Keratinocyte (primary cell): Measurements from ENCODE around the gene GOLT1B. TPM values are rescaled to one million over a fixed set of nuclear protein-coding genes. Genes with fewer than 3 reads are reported as not detected.

Experiments used
- DNase-seq: peaks from one replicate; pipeline ENCODE4 v3.0.0-alpha.2; 2011; ENCODE audit warnings: low read depth, missing footprints, low spot score
- FAIRE-seq: peaks from 2 replicates; lab custom pipeline; 2011; peaks lifted over from hg19 to GRCh38; lab: Jason Lieb, UNC
- H2AFZ ChIP-seq: 2 replicates; pipeline ENCODE4 v1.6.0; 2012; ENCODE audit warnings: low read length, control low read depth, inconsistent platforms; ENCODE audit not compliant: control insufficient read depth
- H3K27ac ChIP-seq: 2 replicates; pipeline ENCODE4 v1.5.1; 2011; ENCODE audit warnings: low read length; ENCODE audit not compliant: control insufficient read depth, insufficient read depth
- H3K27me3 ChIP-seq: 3 replicates; pipeline ENCODE4 v1.6.0; 2011; ENCODE audit warnings: low read length; ENCODE audit not compliant: control insufficient read depth, insufficient read depth; ENCODE audit errors: extremely low read depth
- H3K36me3 ChIP-seq, 2 experiments: 2 replicates in 1 of 2; 3 replicates in 1 of 2; pipeline ENCODE4 v1.5.1; 2011; ENCODE audit warnings: low read length in 2 of 2, mild to moderate bottlenecking in 1 of 2; ENCODE audit not compliant: control insufficient read depth in 2 of 2, insufficient read depth in 2 of 2; ENCODE audit errors: extremely low read depth in 1 of 2
- H3K4me1 ChIP-seq: 3 replicates; pipeline ENCODE4 v1.5.1; 2011; ENCODE audit warnings: low read length; ENCODE audit not compliant: control insufficient read depth, insufficient read depth; ENCODE audit errors: extremely low read depth
- H3K4me2 ChIP-seq: 3 replicates; pipeline ENCODE4 v1.6.0; 2011; ENCODE audit warnings: low read depth, low read length; ENCODE audit not compliant: control insufficient read depth, insufficient read depth; ENCODE audit errors: extremely low read depth
- H3K4me3 ChIP-seq, 3 experiments: fragments of 200-600 bp in 1 of 3; sonication (generic) in 1 of 3; 2 replicates in 2 of 3; 3 replicates in 1 of 3; pipeline ENCODE4 v1.5.1; 2011 to 2016; ENCODE audit warnings: low read length in 3 of 3, mild to moderate bottlenecking in 3 of 3, control low read depth in 2 of 3, inconsistent platforms in 1 of 3, low read depth in 1 of 3, mixed read lengths in 1 of 3, mixed run types in 1 of 3, moderate library complexity in 1 of 3; ENCODE audit not compliant: control insufficient read depth in 2 of 3, insufficient read depth in 2 of 3; ENCODE audit errors: extremely low read depth in 1 of 3
- H3K79me2 ChIP-seq: 2 replicates; pipeline ENCODE4 v1.6.0; 2012; ENCODE audit warnings: low read length; ENCODE audit not compliant: control insufficient read depth, insufficient read depth
- H3K9ac ChIP-seq: 3 replicates; pipeline ENCODE4 v1.6.0; 2011; ENCODE audit warnings: low read length; ENCODE audit not compliant: control insufficient read depth, insufficient read depth; ENCODE audit errors: extremely low read depth
- H3K9me1 ChIP-seq: 3 replicates; pipeline ENCODE4 v1.6.0; 2011; ENCODE audit warnings: low read length; ENCODE audit not compliant: control insufficient read depth, insufficient read depth; ENCODE audit errors: extremely low read depth
- H3K9me3 ChIP-seq: 2 replicates; pipeline ENCODE4 v1.5.1; 2012; ENCODE audit warnings: low read depth, low read length; ENCODE audit not compliant: control insufficient read depth
- H4K20me1 ChIP-seq: 3 replicates; pipeline ENCODE4 v1.6.0; 2011; ENCODE audit warnings: low read length; ENCODE audit not compliant: control insufficient read depth, insufficient read depth; ENCODE audit errors: extremely low read depth
- CTCF ChIP-seq, 3 experiments: IDR thresholded peaks in 1 of 3; conservative IDR thresholded peaks in 1 of 3; optimal IDR thresholded peaks in 1 of 3; 2 replicates in 2 of 3; 3 replicates in 1 of 3; pipeline versions ENCODE3 to v1.5.1; 2011; ENCODE audit warnings: low read length in 3 of 3, mild to moderate bottlenecking in 3 of 3, moderate library complexity in 2 of 3, control low read depth in 1 of 3, inconsistent platforms in 1 of 3; ENCODE audit not compliant: insufficient read depth in 2 of 3; ENCODE audit errors: extremely low read depth in 1 of 3
- EZH2 ChIP-seq: IDR thresholded peaks from one replicate; pipeline ENCODE4 v1.6.1; 2012; ENCODE audit warnings: inconsistent platforms, mild to moderate bottlenecking, low read length, moderate library complexity
- dilution Hi-C: fragments of 300-500 bp; cut with MboI; formaldehyde crosslinking; loops from one replicate; pipeline ENCODE4 v1.7.0; 2020; ENCODE audit warnings: low sequenced_read_pairs; ENCODE audit not compliant: extremely low pct_ligation_motif_present
- polyA plus RNA-seq, 5 experiments: library from polyadenylated mRNA; depleted of rRNA in 3 of 5; stranded (reverse) in 3 of 5; stranded (forward) in 1 of 5; unstranded in 1 of 5; fragments of >200 nt; gene quantifications; 1 replicate in 1 of 5; 2 replicates in 3 of 5; 3 replicates in 1 of 5; pipeline versions ENCODE4 v1.2.1 to v1.2.3, GENCODE V29; 2011 to 2012; ENCODE audit warnings: missing spikeins in 2 of 5, low read depth in 1 of 5, low replicate concordance in 1 of 5

The GOLT1B gene
- polyA plus RNA-seq, 1 donor (not counting 4 experiments of a cell fraction or from before 2014, with no cell fraction given): 25.8 TPM

DNA sequence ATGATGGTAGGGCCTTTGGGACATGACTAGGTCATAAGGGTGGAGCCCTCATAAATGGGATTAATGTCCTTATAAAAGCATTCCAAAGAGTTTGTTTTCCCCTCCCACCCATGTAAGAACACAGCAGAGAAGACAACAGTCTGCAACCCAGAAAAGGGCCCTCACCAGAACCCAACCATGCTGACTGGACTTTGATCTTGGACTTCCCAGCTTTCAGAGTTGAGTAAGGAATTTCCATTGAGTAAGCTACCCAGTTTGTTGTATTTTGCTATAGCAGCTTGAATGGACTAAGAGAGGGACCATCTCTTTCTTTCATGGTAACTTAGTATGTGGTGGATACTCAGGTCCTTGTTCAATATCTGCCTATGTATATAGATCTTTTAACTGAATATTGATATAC lies 21.6 kb downstream of the GOLT1B start:
- no peaks in the 10 kb centered on the region for H4K20me1 ChIP-seq
- DNase-seq: no peak
- peaks cover 14% of the 10 kb centered on the region for H3K27me3 ChIP-seq
- H2AFZ ChIP-seq: no peak overlapping the region
- dilution Hi-C loops: no loop called here
- H3K4me1 ChIP-seq: no peaks in the 10 kb centered on the region
- no peak overlapping the region for H3K27ac ChIP-seq
- H3K9ac ChIP-seq: no peak overlapping the region
- no peak overlapping the region for H3K4me3 ChIP-seq
- no peak for FAIRE-seq
- no peaks in the 10 kb centered on the region for H3K36me3 ChIP-seq
- no peaks in the 10 kb centered on the region for H3K9me3 ChIP-seq
- no peaks in the 10 kb centered on the region for H3K9me1 ChIP-seq
- H3K79me2 ChIP-seq: no peaks in the 10 kb centered on the region
- no peak overlapping the region for H3K4me2 ChIP-seq
- no peak for TF ChIP-seq CTCF (optimal IDR thresholded peaks at IDR 0.05 in 1 of 3, IDR thresholded peaks at IDR 0.05 in 1 of 3, conservative IDR thresholded peaks at IDR 0.05 in 1 of 3; ENCODE audit: extremely low read depth in 1 of 3, insufficient read depth in 2 of 3, low read length in 3 of 3)
- no peak for TF ChIP-seq EZH2

GRCh38 chr12:21526053-21526452 lies 24.5 kb downstream of the GOLT1B start, which contains the start of gene SPX:
Gene SPX (plus strand): TSS chr12:21526296. CDS start chr12:21526473, 177 bp downstream.
- no peak for DNase-seq

More at GRCh38 chr12:21526053-21526452, 24.5 kb downstream of the GOLT1B start, which contains the start of gene SPX:
- Histone ChIP-seq H3K9me1 (no peaks in the 10 kb centered on the region), H3K4me2 (peak within 1 kb of the TSS; percentile 90), H3K27ac (no peak within 1 kb of the TSS), H2AFZ (no peak within 1 kb of the TSS), H3K79me2 (no peaks in the 10 kb centered on the region), H3K4me3 (peak within 1 kb of the TSS in 1 of 3 experiments; percentile 75), H3K4me1 (no peaks in the 10 kb centered on the region), H3K27me3 (peaks cover 27% of the 10 kb centered on the region), H3K9ac (no peak within 1 kb of the TSS), H3K9me3 (no peaks in the 10 kb centered on the region), H4K20me1 (no peaks in the 10 kb centered on the region), H3K36me3 (no peaks in the 10 kb centered on the region)
- dilution Hi-C loops: no loop called here
- TF ChIP-seq EZH2: no peak
- no peak for TF ChIP-seq CTCF (optimal IDR thresholded peaks at IDR 0.05 in 1 of 3, IDR thresholded peaks at IDR 0.05 in 1 of 3, conservative IDR thresholded peaks at IDR 0.05 in 1 of 3; ENCODE audit: extremely low read depth in 1 of 3, insufficient read depth in 2 of 3, low read length in 3 of 3)
- no peak for FAIRE-seq
